Measurements from ENCODE around the gene VWA3B.
"Not testable (repeated sequence)": the region's sequence is repeated elsewhere in the genome, so short reads cannot be mapped to it uniquely, and the experiment has no call there.

VWA3B gene

GRCh38 chr2:98087447-98088020 is 567 bp downstream of the VWA3B start:
- DNase-seq: no peak

- DNase-seq: no peak
These were observed 1.3 kb downstream of the VWA3B start for GRCh38 chr2:98088261-98088660.

GRCh38 chr2:98089941-98090340 is 3.0 kb downstream of the VWA3B start:
- DNase-seq: no peak

- DNase-seq: no peak
These were observed 4.0 kb downstream of the VWA3B start for GRCh38 chr2:98090951-98091350.

GRCh38 chr2:98091738-98092137 is 4.8 kb downstream of the VWA3B start:
- DNase-seq: no peak

GRCh38 chr2:98093146-98093545 is 6.2 kb downstream of the VWA3B start:
- no peak for DNase-seq

- no peak for DNase-seq
These were observed 6.6 kb downstream of the VWA3B start for GRCh38 chr2:98093611-98094010.

- DNase-seq: no peak
These were observed 13.2 kb downstream of the VWA3B start for GRCh38 chr2:98099939-98100743.

- DNase-seq: not testable (repeated sequence)
These were observed 15.3 kb downstream of the VWA3B start for GRCh38 chr2:98102315-98102714.

- no peak for DNase-seq
These were observed 15.9 kb downstream of the VWA3B start for GRCh38 chr2:98102878-98103277.

- no peak for DNase-seq
These were observed 21.1 kb downstream of the VWA3B start for GRCh38 chr2:98108110-98108509.

GRCh38 chr2:98110741-98111140 is 23.8 kb downstream of the VWA3B start:
- DNase-seq: no peak

GRCh38 chr2:98114643-98115330 is 27.8 kb downstream of the VWA3B start:
- DNase-seq: no peak

GRCh38 chr2:98118161-98118560 is 31.2 kb downstream of the VWA3B start:
- no peak for DNase-seq

- DNase-seq: no peak
These were observed 31.9 kb downstream of the VWA3B start for GRCh38 chr2:98118852-98119251.

- DNase-seq: no peak
These were observed 34.2 kb downstream of the VWA3B start for GRCh38 chr2:98121149-98121548.

GRCh38 chr2:98122524-98122923 is 35.6 kb downstream of the VWA3B start:
- no peak for DNase-seq

GRCh38 chr2:98123286-98123685 is 36.3 kb downstream of the VWA3B start:
- DNase-seq: no peak

GRCh38 chr2:98126061-98126460 is 39.1 kb downstream of the VWA3B start:
- DNase-seq: no peak

GRCh38 chr2:98127229-98127989 is 40.4 kb downstream of the VWA3B start:
- no peak for DNase-seq

GRCh38 chr2:98128556-98129109 is 41.7 kb downstream of the VWA3B start:
- no peak for DNase-seq

GRCh38 chr2:98130073-98130472 is 43.1 kb downstream of the VWA3B start:
- not testable (repeated sequence) for DNase-seq

Data from CD4-positive, alpha-beta T cell treated with Interleukin-4 for 4 hours (primary cell).